Measurements from ENCODE around the gene TRPT1. TPM values are rescaled to one million over a fixed set of nuclear protein-coding genes. Genes with fewer than 3 reads are reported as not detected.
A peak's percentile ranks its signal among the peaks of the same experiment; 100 is the strongest.
"Not testable (repeated sequence)": the region's sequence is repeated elsewhere in the genome, so short reads cannot be mapped to it uniquely, and the experiment has no call there.

The TRPT1 gene
- total RNA-seq, 1 donor from 2014 or later, result 43.2 TPM

DNA sequence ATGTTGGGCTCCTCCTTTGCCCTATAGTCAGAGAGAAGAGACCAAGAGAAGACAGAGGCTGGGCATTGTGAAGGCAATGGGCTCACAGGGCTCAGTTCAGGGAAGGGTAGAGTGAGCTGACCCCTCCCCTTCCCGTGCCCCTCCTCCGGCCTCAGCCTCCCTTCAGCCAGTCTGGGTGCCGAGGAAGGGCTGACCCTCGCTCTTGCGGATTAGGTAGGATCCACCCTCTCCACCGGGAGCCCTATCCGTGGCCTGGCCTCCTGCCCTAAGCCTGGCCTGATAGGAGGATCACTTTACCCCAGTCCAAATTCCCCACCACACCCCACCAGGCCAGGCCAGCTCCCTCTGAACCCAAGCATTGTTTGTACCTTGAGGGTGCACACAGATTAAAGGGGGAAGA, 22.6 kb upstream of the TRPT1 start:
- TF ChIP-seq, protein P1, sequence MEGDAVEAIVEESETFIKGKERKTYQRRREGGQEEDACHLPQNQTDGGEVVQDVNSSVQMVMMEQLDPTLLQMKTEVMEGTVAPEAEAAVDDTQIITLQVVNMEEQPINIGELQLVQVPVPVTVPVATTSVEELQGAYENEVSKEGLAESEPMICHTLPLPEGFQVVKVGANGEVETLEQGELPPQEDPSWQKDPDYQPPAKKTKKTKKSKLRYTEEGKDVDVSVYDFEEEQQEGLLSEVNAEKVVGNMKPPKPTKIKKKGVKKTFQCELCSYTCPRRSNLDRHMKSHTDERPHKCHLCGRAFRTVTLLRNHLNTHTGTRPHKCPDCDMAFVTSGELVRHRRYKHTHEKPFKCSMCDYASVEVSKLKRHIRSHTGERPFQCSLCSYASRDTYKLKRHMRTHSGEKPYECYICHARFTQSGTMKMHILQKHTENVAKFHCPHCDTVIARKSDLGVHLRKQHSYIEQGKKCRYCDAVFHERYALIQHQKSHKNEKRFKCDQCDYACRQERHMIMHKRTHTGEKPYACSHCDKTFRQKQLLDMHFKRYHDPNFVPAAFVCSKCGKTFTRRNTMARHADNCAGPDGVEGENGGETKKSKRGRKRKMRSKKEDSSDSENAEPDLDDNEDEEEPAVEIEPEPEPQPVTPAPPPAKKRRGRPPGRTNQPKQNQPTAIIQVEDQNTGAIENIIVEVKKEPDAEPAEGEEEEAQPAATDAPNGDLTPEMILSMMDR (conservative IDR thresholded peaks at IDR 0.05), result no peak
- Mint-ChIP-seq H3K27me3 (ENCODE audit: low read depth) (peaks cover 3% of the 10 kb centered on the region), H3K9me3 (no peaks in the 10 kb centered on the region), H3K4me3 (peak overlapping the region; percentile 97), H3K27ac (ENCODE audit: unreplicated experiment) (no peak overlapping the region), H3K4me1 (peaks cover 24% of the 10 kb centered on the region), H3K36me3 (ENCODE audit: low read depth) (no peaks in the 10 kb centered on the region)
- no peak for DNase-seq (ENCODE audit: low read depth, low spot score)

DNA sequence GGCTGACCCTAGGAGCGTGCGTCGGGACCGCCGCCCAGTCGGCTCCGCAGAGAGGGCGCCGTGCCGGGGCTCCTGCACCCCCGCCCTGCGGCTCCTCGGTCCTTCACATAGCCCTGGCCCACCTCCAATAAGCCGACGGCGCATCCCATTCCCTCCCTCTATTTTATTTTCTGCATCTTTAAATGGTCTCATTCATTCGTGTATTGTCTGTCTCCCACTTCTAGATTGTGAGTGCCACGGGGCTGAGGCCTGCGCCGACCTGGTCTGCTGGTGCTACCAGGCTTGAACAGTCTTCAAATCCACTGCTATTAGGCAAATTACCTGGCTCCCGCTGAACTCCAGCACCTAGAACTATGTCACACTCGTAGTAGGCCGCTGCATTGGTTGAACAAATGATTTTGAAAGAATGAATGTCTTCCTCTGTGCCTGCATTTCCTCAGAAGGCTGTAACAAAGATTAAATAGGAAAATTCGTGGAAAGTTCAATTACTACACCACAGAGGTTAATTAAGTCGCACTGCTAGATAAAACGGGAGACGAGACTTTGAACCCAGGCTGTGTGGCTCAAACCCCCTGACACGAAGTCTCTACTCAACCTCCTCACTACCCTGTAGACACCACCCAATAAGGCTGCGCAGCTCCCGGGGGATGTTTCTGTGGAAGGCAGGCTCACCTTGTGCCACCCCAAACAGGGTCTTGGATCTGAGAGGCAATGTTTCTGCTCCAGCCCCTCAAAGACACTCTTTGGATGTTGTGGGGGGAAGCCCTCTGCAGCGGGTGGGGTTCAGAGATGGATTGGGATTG, 21.9 kb upstream of the TRPT1 start:
- Mint-ChIP-seq H3K27ac (ENCODE audit: unreplicated experiment) (peak overlapping the region; percentile 93), H3K9me3 (no peaks in the 10 kb centered on the region), H3K36me3 (ENCODE audit: low read depth) (no peaks in the 10 kb centered on the region), H3K4me3 (peak overlapping the region; percentile 97), H3K4me1 (peaks cover 25% of the 10 kb centered on the region), H3K27me3 (ENCODE audit: low read depth) (peaks cover 3% of the 10 kb centered on the region)
- TF ChIP-seq, protein P1 (conservative IDR thresholded peaks at IDR 0.05), result peak; percentile 15
- no peak for DNase-seq (ENCODE audit: low read depth, low spot score)

DNA sequence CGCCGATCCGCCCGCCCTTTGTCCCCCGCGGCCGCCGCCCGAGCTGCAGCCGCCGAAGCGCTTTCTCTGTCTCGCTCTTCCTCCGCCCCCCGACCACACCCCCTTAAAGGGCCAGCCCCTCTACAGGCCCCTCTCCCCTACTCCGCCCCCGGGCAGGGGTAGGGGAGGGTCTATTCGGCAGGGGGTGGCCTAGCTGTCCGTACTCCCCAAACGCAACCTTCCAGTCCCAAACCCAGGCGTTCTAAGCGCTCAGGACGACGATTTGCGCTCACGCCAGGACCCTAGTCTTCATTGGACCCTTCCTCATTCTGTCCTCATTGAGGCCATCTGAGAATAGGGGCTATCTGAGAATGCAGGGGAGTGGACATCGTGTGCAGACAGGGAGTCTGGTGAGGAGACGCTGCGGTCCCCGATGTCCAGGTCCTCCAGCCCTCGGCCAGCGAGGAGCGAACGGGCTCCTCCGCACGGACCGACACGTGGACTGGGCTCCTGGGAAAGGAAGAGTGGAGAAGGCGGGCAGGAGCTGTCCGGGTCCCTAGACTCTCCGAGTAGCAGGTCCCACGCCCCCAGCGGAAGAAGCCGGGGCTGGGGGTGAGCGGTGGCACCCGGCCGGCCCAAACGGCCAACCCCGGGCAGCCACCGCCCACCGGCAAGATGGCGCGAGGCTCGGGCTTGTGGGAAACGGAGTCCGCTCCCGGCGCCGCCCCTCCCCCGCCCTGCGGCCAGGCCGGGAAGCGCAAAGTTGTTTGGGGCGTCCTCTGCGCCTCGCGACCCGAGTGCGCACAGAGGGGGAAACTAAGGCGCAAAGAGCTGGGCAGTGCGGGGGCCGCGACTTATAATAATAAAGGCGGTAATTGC, 21.1 kb upstream of the TRPT1 start, which contains the start of gene PPP1R14B:
Gene PPP1R14B, minus strand, starts transcription at position 73 of the 858 bp plus-strand sequence. CDS start 270 bp downstream, outside the sequence.
- TF ChIP-seq, protein P1 (conservative IDR thresholded peaks at IDR 0.05), result peak; percentile 34
- Mint-ChIP-seq H3K4me3 (peak within 1 kb of the TSS; percentile 97), H3K27ac (ENCODE audit: unreplicated experiment) (peak within 1 kb of the TSS; percentile 96), H3K27me3 (ENCODE audit: low read depth) (peaks cover 3% of the 10 kb centered on the region), H3K4me1 (peaks cover 25% of the 10 kb centered on the region), H3K9me3 (no peaks in the 10 kb centered on the region), H3K36me3 (ENCODE audit: low read depth) (no peaks in the 10 kb centered on the region)
- DNase-seq (ENCODE audit: low read depth, low spot score), result peak; percentile 86

DNA sequence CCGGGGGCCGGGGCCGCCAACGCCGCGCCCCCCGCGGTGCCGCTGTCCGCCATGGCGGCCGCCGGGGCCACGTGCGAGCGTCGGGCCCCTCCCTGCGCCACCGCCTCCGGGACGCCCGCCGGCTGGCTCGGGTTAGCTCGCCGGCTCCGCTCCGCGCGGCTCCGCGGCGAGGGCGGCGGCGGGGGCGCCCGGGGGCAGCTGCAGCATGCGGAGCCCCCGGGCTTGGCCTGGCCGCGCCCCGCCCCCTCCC, 20.6 kb upstream of the TRPT1 start:
- peaks cover 20% of the 10 kb centered on the region for H3K4me1 Mint-ChIP-seq
- not testable (repeated sequence) for H3K27ac Mint-ChIP-seq (ENCODE audit: unreplicated experiment); DNase-seq (ENCODE audit: low read depth, low spot score); H3K9me3 Mint-ChIP-seq; H3K36me3 Mint-ChIP-seq (ENCODE audit: low read depth); H3K27me3 Mint-ChIP-seq (ENCODE audit: low read depth)
- peak overlapping the region; percentile 97 for H3K4me3 Mint-ChIP-seq

DNA sequence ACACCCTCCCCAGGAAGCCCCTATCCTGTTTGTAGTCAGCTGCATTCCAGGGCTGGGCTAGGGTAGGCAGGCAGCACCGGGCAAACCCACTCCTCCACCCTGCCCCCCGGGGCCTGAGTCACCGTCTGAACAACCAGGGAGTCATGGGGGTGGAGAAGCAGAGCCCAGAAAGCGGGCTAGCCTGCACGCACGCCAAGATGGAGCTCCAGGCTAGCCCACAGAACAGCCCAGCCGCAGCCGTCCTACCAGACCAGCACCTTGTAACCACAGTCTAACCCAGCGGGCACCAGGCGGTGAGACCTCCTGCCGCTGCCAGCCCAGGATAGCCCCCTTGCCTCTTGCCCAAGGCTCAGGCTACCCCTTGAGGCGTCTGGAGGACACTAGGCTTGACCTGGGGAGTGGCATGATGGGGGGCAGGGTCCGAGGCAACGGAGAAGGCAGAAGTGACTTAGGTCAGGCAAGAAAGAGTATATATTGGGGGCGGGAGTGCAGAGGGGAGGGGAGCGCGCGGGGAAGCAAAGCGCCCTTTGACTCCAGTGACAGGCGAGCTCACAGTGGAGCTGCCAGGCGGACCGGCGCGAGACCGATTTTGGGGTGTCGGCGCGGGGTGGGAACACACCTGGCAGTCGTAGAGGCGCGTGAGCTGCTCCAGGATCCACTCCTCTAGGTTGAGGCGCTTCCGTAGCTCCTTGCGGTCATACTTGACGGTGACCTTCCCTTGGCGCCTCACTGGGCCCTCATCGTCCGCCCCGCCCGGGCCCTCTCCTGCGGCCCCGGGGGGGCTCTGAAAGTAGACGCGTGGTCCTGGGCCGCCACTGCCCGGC, 20.0 kb upstream of the TRPT1 start:
- no peak for DNase-seq (ENCODE audit: low read depth, low spot score)
- H3K4me1 Mint-ChIP-seq, result peaks cover 20% of the 10 kb centered on the region
- H3K9me3 Mint-ChIP-seq, result no peaks in the 10 kb centered on the region
- peaks cover 5% of the 10 kb centered on the region for H3K27me3 Mint-ChIP-seq (ENCODE audit: low read depth)
- H3K36me3 Mint-ChIP-seq (ENCODE audit: low read depth), result no peaks in the 10 kb centered on the region
- H3K27ac Mint-ChIP-seq (ENCODE audit: unreplicated experiment), result peak overlapping the region; percentile 19
- H3K4me3 Mint-ChIP-seq, result peak overlapping the region; percentile 90
- TF ChIP-seq, protein P1 (conservative IDR thresholded peaks at IDR 0.05), result no peak
